Measurements from ENCODE around the gene EEFSEC. TPM values are rescaled to one million over a fixed set of nuclear protein-coding genes. Genes with fewer than 3 reads are reported as not detected.

The EEFSEC gene
- total RNA-seq, 1 donor, result 5.1 TPM

DNA sequence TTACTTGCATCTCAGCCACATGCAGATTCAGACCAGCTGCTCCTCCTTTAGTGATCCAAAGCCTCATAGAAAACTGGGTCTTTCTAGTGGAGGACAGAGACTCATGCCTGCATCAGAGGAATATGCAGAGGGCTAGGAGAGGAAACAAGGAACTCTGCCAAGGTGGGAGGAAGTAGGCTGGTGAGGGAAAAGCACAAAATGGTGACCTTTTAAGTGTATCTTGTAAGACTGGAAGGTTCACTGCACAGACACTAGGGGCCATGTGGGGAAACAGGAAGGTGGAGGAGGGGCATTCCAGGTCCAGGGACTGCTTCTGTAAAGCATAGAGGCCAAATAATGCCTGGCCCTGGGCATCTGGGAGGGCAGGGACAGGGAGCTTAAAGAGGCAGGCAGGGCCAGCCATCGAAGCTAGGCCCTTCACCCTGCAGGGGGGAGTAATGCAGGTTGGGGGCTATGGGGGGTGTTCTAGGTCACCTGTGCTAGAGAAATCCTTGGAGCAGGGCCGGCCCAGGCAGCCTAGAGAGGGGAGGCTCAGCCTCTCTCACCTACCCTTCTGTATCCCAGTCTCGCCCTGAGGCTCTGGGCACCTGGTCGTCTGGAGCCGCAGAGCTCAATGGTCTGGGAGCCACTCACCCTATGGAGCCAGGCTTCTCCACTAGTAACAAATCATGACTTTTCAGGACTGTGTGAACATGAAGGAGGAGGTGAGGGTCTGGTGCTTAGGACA, 195.7 kb downstream of the EEFSEC start:
- Histone ChIP-seq H4K20me1 (ENCODE audit: insufficient read depth, low read length) (peaks cover 5% of the 10 kb centered on the region), H3K36me3 (ENCODE audit: insufficient read depth, low read length) (no peaks in the 10 kb centered on the region), H3K27ac (ENCODE audit: low read depth, low read length) (no peak overlapping the region), H3K79me2 (ENCODE audit: insufficient read depth, low read length) (no peaks in the 10 kb centered on the region), H3K4me3 (ENCODE audit: insufficient read depth, low read length) (no peak overlapping the region), H2AFZ (ENCODE audit: low read length) (no peak overlapping the region), H3K27me3 (ENCODE audit: insufficient read depth, low read length) (no peaks in the 10 kb centered on the region), H3K4me2 (ENCODE audit: insufficient read depth, low read length) (no peak overlapping the region), H3K9me3 (ENCODE audit: low read depth, low read length) (no peaks in the 10 kb centered on the region), H3K4me1 (ENCODE audit: insufficient read depth, low read length) (no peaks in the 10 kb centered on the region)
- TF ChIP-seq, protein P1, sequence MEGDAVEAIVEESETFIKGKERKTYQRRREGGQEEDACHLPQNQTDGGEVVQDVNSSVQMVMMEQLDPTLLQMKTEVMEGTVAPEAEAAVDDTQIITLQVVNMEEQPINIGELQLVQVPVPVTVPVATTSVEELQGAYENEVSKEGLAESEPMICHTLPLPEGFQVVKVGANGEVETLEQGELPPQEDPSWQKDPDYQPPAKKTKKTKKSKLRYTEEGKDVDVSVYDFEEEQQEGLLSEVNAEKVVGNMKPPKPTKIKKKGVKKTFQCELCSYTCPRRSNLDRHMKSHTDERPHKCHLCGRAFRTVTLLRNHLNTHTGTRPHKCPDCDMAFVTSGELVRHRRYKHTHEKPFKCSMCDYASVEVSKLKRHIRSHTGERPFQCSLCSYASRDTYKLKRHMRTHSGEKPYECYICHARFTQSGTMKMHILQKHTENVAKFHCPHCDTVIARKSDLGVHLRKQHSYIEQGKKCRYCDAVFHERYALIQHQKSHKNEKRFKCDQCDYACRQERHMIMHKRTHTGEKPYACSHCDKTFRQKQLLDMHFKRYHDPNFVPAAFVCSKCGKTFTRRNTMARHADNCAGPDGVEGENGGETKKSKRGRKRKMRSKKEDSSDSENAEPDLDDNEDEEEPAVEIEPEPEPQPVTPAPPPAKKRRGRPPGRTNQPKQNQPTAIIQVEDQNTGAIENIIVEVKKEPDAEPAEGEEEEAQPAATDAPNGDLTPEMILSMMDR (IDR thresholded peaks at IDR 0.05; ENCODE audit: extremely low read depth, low read depth, low read length), result no peak
- peak; percentile 52 for DNase-seq (ENCODE audit: insufficient read length, low spot score, missing footprints)

DNA sequence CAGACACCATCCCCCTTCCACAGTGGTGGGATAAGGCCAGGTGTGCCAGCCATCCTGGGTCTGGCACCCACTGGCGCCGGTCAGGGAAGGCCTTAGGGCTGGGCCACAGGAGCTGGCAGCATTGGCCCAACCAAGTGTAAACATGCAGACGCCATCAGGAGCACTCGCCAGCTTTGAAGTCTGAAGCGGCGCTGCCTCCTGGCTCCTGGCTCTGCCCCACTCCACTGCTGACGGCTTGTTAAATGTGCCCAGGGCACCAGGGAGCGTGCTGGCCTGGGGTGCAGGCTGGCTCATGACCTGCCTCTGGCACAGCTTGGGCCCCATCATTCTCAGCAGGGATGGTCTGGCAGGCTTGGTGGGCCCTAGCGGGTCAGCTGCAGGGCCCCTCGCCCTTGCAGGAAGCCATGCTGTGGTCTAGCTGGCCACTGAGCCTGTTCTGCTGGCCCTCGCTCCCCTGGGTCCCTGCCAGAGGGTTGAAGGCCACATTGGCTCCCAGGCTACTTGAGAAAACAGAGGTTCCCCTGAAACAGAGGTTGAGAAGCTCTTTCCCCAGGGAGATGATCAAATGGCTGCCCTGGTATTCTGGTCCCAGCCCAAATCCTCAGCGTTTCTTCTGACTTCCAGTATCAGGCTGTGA, 196.8 kb downstream of the EEFSEC start:
- peak; percentile 26 for DNase-seq (ENCODE audit: insufficient read length, low spot score, missing footprints)
- Histone ChIP-seq H3K4me3 (ENCODE audit: insufficient read depth, low read length) (no peak overlapping the region), H3K79me2 (ENCODE audit: insufficient read depth, low read length) (no peaks in the 10 kb centered on the region), H3K36me3 (ENCODE audit: insufficient read depth, low read length) (no peaks in the 10 kb centered on the region), H3K4me1 (ENCODE audit: insufficient read depth, low read length) (peaks cover 6% of the 10 kb centered on the region), H3K4me2 (ENCODE audit: insufficient read depth, low read length) (no peak overlapping the region), H4K20me1 (ENCODE audit: insufficient read depth, low read length) (peaks cover 5% of the 10 kb centered on the region), H2AFZ (ENCODE audit: low read length) (no peak overlapping the region), H3K27me3 (ENCODE audit: insufficient read depth, low read length) (no peaks in the 10 kb centered on the region), H3K9me3 (ENCODE audit: low read depth, low read length) (no peaks in the 10 kb centered on the region), H3K27ac (ENCODE audit: low read depth, low read length) (no peak overlapping the region)
- TF ChIP-seq, protein P1 (IDR thresholded peaks at IDR 0.05; ENCODE audit: extremely low read depth, low read depth, low read length), result no peak

DNA sequence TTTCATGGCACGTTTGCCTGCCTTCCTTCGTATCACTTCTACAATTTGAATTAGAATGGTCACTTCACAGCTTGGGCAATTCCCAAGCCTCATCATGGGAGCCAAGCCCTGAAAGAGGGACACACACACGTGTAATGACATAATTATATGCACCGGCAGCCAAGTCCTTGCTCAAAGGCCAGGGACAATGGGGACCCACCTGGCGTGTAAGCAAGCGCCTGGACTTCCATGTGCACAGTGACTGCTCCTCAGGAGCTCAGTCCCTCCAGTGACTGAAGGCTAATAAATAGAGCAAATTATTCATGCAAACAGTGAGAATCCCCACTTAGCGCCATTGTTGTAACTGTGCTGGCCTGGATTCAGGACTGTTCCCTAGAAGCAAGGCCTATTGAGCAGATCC, 198.3 kb downstream of the EEFSEC start:
- no peaks in the 10 kb centered on the region for H3K9me3 ChIP-seq (ENCODE audit: low read depth, low read length)
- H3K36me3 ChIP-seq (ENCODE audit: insufficient read depth, low read length), result no peaks in the 10 kb centered on the region
- H3K79me2 ChIP-seq (ENCODE audit: insufficient read depth, low read length), result no peaks in the 10 kb centered on the region
- DNase-seq (ENCODE audit: insufficient read length, low spot score, missing footprints), result no peak
- H3K4me3 ChIP-seq (ENCODE audit: insufficient read depth, low read length), result no peak overlapping the region
- TF ChIP-seq, protein P1 (IDR thresholded peaks at IDR 0.05; ENCODE audit: extremely low read depth, low read depth, low read length), result no peak
- no peak overlapping the region for H2AFZ ChIP-seq (ENCODE audit: low read length)
- peaks cover 6% of the 10 kb centered on the region for H3K4me1 ChIP-seq (ENCODE audit: insufficient read depth, low read length)
- no peaks in the 10 kb centered on the region for H3K27me3 ChIP-seq (ENCODE audit: insufficient read depth, low read length)
- H4K20me1 ChIP-seq (ENCODE audit: insufficient read depth, low read length), result peaks cover 5% of the 10 kb centered on the region
- H3K27ac ChIP-seq (ENCODE audit: low read depth, low read length), result no peak overlapping the region
- H3K4me2 ChIP-seq (ENCODE audit: insufficient read depth, low read length), result no peak overlapping the region

DNA sequence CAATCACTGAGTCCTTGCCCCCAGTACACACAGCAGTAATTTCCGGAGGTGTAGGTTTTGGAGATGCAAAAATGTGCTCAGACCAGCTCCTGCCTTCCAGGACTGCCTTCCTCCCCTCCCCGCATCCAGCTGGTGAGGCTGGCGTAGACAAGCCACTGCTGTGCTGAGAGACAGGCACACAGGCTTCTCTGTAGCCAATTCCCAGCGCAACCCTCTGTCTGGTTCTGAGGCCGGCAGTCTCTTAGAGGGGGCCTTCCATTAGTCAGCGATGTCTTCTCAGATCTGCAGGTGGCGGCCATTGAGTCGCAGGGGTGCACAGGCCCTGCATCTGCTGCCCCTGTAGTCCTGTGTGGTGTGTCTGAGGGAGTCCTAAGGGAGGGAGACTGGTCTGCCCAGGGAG, 199.0 kb downstream of the EEFSEC start:
- Histone ChIP-seq H3K9me3 (ENCODE audit: low read depth, low read length) (no peaks in the 10 kb centered on the region), H2AFZ (ENCODE audit: low read length) (no peak overlapping the region), H3K27me3 (ENCODE audit: insufficient read depth, low read length) (no peaks in the 10 kb centered on the region), H4K20me1 (ENCODE audit: insufficient read depth, low read length) (peaks cover 6% of the 10 kb centered on the region), H3K27ac (ENCODE audit: low read depth, low read length) (no peak overlapping the region), H3K4me3 (ENCODE audit: insufficient read depth, low read length) (no peak overlapping the region), H3K4me2 (ENCODE audit: insufficient read depth, low read length) (no peak overlapping the region), H3K79me2 (ENCODE audit: insufficient read depth, low read length) (no peaks in the 10 kb centered on the region), H3K36me3 (ENCODE audit: insufficient read depth, low read length) (no peaks in the 10 kb centered on the region), H3K4me1 (ENCODE audit: insufficient read depth, low read length) (peaks cover 6% of the 10 kb centered on the region)
- TF ChIP-seq, protein P1 (IDR thresholded peaks at IDR 0.05; ENCODE audit: extremely low read depth, low read depth, low read length), result no peak
- DNase-seq (ENCODE audit: insufficient read length, low spot score, missing footprints), result peak; percentile 39
